H1 (cell line): Measurements from ENCODE around the gene COQ7. TPM values are rescaled to one million over a fixed set of nuclear protein-coding genes. Genes with fewer than 3 reads are reported as not detected.

Experiments
- CTCF ChIA-PET: fragments of 300-600 bp; sonication (Branson Sonifier 250); formaldehyde crosslinking; loops from one replicate; lab custom pipeline; 2021; ENCODE audit not compliant: partially characterized antibody; lab: Charles Lee
- POLR2A ChIA-PET: fragments of 300-600 bp; sonication (Branson Sonifier 250); formaldehyde crosslinking; loops from one replicate; lab custom pipeline; 2021; ENCODE audit warnings: inconsistent platforms; ENCODE audit not compliant: partially characterized antibody; lab: Charles Lee
- DNase-seq, 2 experiments: peaks; one replicate each; pipeline versions ENCODE4 v3.0.0 to v3.0.0-alpha.2; 2010 to 2022; ENCODE audit warnings: low spot score in 2 of 2, low read depth in 1 of 2, mixed read lengths in 1 of 2
- FAIRE-seq: peaks from 2 replicates; lab custom pipeline; 2011; peaks lifted over from hg19 to GRCh38; lab: Jason Lieb, UNC
- H2AFZ ChIP-seq: 2 replicates; pipeline ENCODE4 v1.8.1; 2012; ENCODE audit warnings: low read length, inconsistent platforms
- H2AK5ac ChIP-seq: 2 replicates; pipeline ENCODE4 v1.6.1; 2013; ENCODE audit warnings: low read depth, low read length
- H2BK120ac ChIP-seq: replicated peaks from 2 replicates; pipeline ENCODE3; 2013; ENCODE audit warnings: low read depth, low read length, inconsistent platforms
- H2BK12ac ChIP-seq: 2 replicates; pipeline ENCODE4 v1.6.1; 2013; ENCODE audit warnings: low read depth, low read length
- H2BK15ac ChIP-seq: 2 replicates; pipeline ENCODE4 v1.6.1; 2013; ENCODE audit warnings: low read length
- H2BK20ac ChIP-seq: 2 replicates; pipeline ENCODE4 v1.6.1; 2013; ENCODE audit warnings: low read length
- H2BK5ac ChIP-seq: 2 replicates; pipeline ENCODE4 v1.6.1; 2013; ENCODE audit warnings: low read depth, low read length
- H3K14ac ChIP-seq: 2 replicates; pipeline ENCODE4 v1.6.1; 2013; ENCODE audit warnings: inconsistent platforms; ENCODE audit not compliant: insufficient read length
- H3K18ac ChIP-seq: 2 replicates; pipeline ENCODE4 v1.6.1; 2013; ENCODE audit warnings: low read length; ENCODE audit errors: extremely low read depth
- H3K23ac ChIP-seq: 2 replicates; pipeline ENCODE4 v1.6.1; 2013; ENCODE audit warnings: inconsistent platforms; ENCODE audit not compliant: insufficient read length
- H3K23me2 ChIP-seq: 2 replicates; pipeline ENCODE4 v1.6.1; 2013; ENCODE audit warnings: low read depth, low read length
- H3K27ac ChIP-seq: 2 replicates; pipeline ENCODE4 v1.6.1; 2011; ENCODE audit warnings: low read depth, low read length, inconsistent platforms
- H3K27me3 ChIP-seq, 4 experiments: replicated peaks in 1 of 4; 1 replicate in 1 of 4; 2 replicates in 3 of 4; pipeline versions ENCODE4 v1.6.1 to v1.8.1; 2011 to 2013; ENCODE audit warnings: low read length in 3 of 4, mild to moderate bottlenecking in 3 of 4, inconsistent platforms in 2 of 4, mixed read lengths in 2 of 4, moderate library complexity in 1 of 4; ENCODE audit not compliant: control insufficient read depth in 3 of 4, insufficient read depth in 3 of 4; ENCODE audit errors: extremely low read depth in 1 of 4
- H3K36me3 ChIP-seq, 4 experiments: 2 replicates each; pipeline versions ENCODE4 v1.6.1 to v1.8.1; 2011 to 2013; ENCODE audit warnings: mild to moderate bottlenecking in 4 of 4, low read length in 3 of 4, moderate library complexity in 2 of 4, control low read depth in 1 of 4, inconsistent platforms in 1 of 4; ENCODE audit not compliant: insufficient read depth in 4 of 4, control insufficient read depth in 2 of 4
- H3K4ac ChIP-seq: replicated peaks from 2 replicates; pipeline ENCODE3; 2013; ENCODE audit warnings: low read length, low read depth, mixed read lengths, inconsistent platforms; ENCODE audit not compliant: insufficient read length
- H3K4me1 ChIP-seq, 4 experiments: replicated peaks in 1 of 4; 1 replicate in 1 of 4; 2 replicates in 3 of 4; pipeline versions ENCODE4 v1.6.1 to v1.8.1; 2011 to 2013; ENCODE audit warnings: low read length in 3 of 4, inconsistent platforms in 2 of 4, mixed read lengths in 1 of 4; ENCODE audit not compliant: insufficient read depth in 4 of 4, control insufficient read depth in 3 of 4
- H3K4me2 ChIP-seq, 2 experiments: 2 replicates each; pipeline versions ENCODE4 v1.6.1 to v1.8.1; 2011 to 2013; ENCODE audit warnings: low read depth in 2 of 2, low read length in 2 of 2, control low read depth in 1 of 2, inconsistent platforms in 1 of 2, mild to moderate bottlenecking in 1 of 2; ENCODE audit not compliant: insufficient read depth in 1 of 2
- H3K4me3 ChIP-seq, 4 experiments: fragments of 200-600, 300-600 bp in 1 of 4; sonication (generic), shearing (Covaris generic), sonication (Bioruptor Twin) in 1 of 4; 2 replicates each; pipeline versions ENCODE4 v1.5.1 to v1.8.1; 2011 to 2016; ENCODE audit warnings: low read length in 4 of 4, low read depth in 3 of 4, control low read depth in 2 of 4, inconsistent platforms in 2 of 4, mild to moderate bottlenecking in 2 of 4, mixed read lengths in 1 of 4, moderate library complexity in 1 of 4; ENCODE audit not compliant: insufficient read depth in 2 of 4; ENCODE audit errors: extremely low read depth in 1 of 4
- H3K56ac ChIP-seq: replicated peaks from 2 replicates; pipeline ENCODE3; 2013; ENCODE audit warnings: low read depth, mild to moderate bottlenecking, mixed read lengths, low read length, inconsistent platforms; ENCODE audit not compliant: insufficient read length
- H3K79me1 ChIP-seq: 2 replicates; pipeline ENCODE4 v1.6.1; 2013; ENCODE audit warnings: low read depth, low read length, control low read depth
- H3K79me2 ChIP-seq, 2 experiments: 2 replicates each; pipeline versions ENCODE4 v1.6.1 to v1.8.1; 2012 to 2013; ENCODE audit warnings: low read length in 2 of 2, mild to moderate bottlenecking in 2 of 2, inconsistent platforms in 1 of 2; ENCODE audit not compliant: insufficient read depth in 2 of 2, control insufficient read depth in 1 of 2
- H3K9ac ChIP-seq, 4 experiments: replicated peaks in 1 of 4; 1 replicate in 1 of 4; 2 replicates in 3 of 4; pipeline versions ENCODE4 v1.6.1 to v1.8.1; 2011 to 2013; ENCODE audit warnings: low read depth in 3 of 4, low read length in 3 of 4, control low read depth in 2 of 4, mild to moderate bottlenecking in 2 of 4, moderate library complexity in 2 of 4, inconsistent platforms in 1 of 4; ENCODE audit errors: extremely low read depth in 1 of 4
- H3K9me3 ChIP-seq, 2 experiments: 2 replicates each; pipeline versions ENCODE4 v1.6.1 to v1.8.1; 2012 to 2013; ENCODE audit warnings: mild to moderate bottlenecking in 2 of 2, moderate library complexity in 2 of 2, control low read depth in 1 of 2, inconsistent platforms in 1 of 2, low read depth in 1 of 2, low read length in 1 of 2, mixed read lengths in 1 of 2; ENCODE audit not compliant: insufficient read depth in 2 of 2
- H4K20me1 ChIP-seq, 2 experiments: replicated peaks in 1 of 2; 2 replicates each; pipeline versions ENCODE3 to v1.8.1; 2011 to 2013; ENCODE audit warnings: inconsistent platforms in 2 of 2, low read length in 2 of 2, mild to moderate bottlenecking in 1 of 2; ENCODE audit not compliant: insufficient read depth in 2 of 2, control insufficient read depth in 1 of 2
- H4K5ac ChIP-seq: 2 replicates; pipeline ENCODE4 v1.6.1; 2013; ENCODE audit warnings: low read length, low read depth, mixed read lengths, inconsistent platforms; ENCODE audit not compliant: insufficient read length
- H4K8ac ChIP-seq: 2 replicates; pipeline ENCODE4 v1.8.0; 2013; ENCODE audit warnings: mild to moderate bottlenecking, moderate library complexity, low read length, inconsistent platforms; ENCODE audit not compliant: insufficient read depth; ENCODE audit errors: extremely low read depth
- H4K91ac ChIP-seq: replicated peaks from 2 replicates; pipeline ENCODE3; 2013; ENCODE audit warnings: low read length, mixed read lengths, inconsistent platforms; ENCODE audit not compliant: insufficient read length
- ASH2L ChIP-seq: fragments of 200-600, 300-600 bp; sonication (generic); IDR thresholded peaks from one replicate; pipeline ENCODE4 v1.7.1; 2017; ENCODE audit warnings: low read length
- ATF2 ChIP-seq: IDR thresholded peaks from 2 replicates; pipeline ENCODE4 v1.6.1; 2012; ENCODE audit warnings: low read length, inconsistent platforms
- CHD1 ChIP-seq: IDR thresholded peaks from 2 replicates; pipeline ENCODE4 v1.6.1; 2012; ENCODE audit warnings: low read depth, low read length, improper control_type of control experiment
- CTBP2 ChIP-seq: IDR thresholded peaks from 2 replicates; pipeline ENCODE4 v1.7.0; 2011; ENCODE audit warnings: borderline replicate concordance, mild to moderate bottlenecking, moderate library complexity, mixed read lengths, low read length; ENCODE audit not compliant: insufficient read depth, insufficient read length
- MAFK ChIP-seq: IDR thresholded peaks from 2 replicates; pipeline ENCODE4 v1.6.1; 2012; ENCODE audit warnings: low read depth, mild to moderate bottlenecking, improper control_type of control experiment, low read length
- NANOG ChIP-seq: IDR thresholded peaks from 2 replicates; pipeline ENCODE4 v1.6.1; 2011; ENCODE audit warnings: low read length, low read depth, mild to moderate bottlenecking, inconsistent platforms; ENCODE audit not compliant: insufficient read depth, poor library complexity, severe bottlenecking
- NRF1 ChIP-seq: IDR thresholded peaks from 2 replicates; pipeline ENCODE4 v1.6.1; 2011; ENCODE audit warnings: mild to moderate bottlenecking, low read depth, low read length, improper control_type of control experiment
- POU5F1 ChIP-seq: IDR thresholded peaks from 2 replicates; pipeline ENCODE4 v1.6.1; 2011; ENCODE audit warnings: low read depth, mild to moderate bottlenecking, low read length, moderate library complexity
- RNF2 ChIP-seq: fragments of 200-900, 300-1000 bp; sonication (generic); IDR thresholded peaks from 2 replicates; pipeline ENCODE4 v1.7.1; 2016; ENCODE audit warnings: borderline replicate concordance, low read depth, mild to moderate bottlenecking, antibody characterized with exemption, low read length; ENCODE audit not compliant: poor library complexity, severe bottlenecking; ENCODE audit errors: missing control alignments
- RXRA ChIP-seq: IDR thresholded peaks from 2 replicates; pipeline ENCODE4 v1.6.1; 2011; ENCODE audit warnings: low read depth, mild to moderate bottlenecking, low read length, moderate library complexity; ENCODE audit not compliant: insufficient read depth
- TAF1 ChIP-seq: IDR thresholded peaks from 2 replicates; pipeline ENCODE4 v1.6.1; 2011; ENCODE audit warnings: mild to moderate bottlenecking, low read depth, low read length
- WGBS, 2 experiments: shearing (Covaris generic) in 1 of 2; methylation state at CpG; one replicate each; pipeline versions ENCODE4 v1.1.6 to v1.1.7; 2013 to 2015; ENCODE audit warnings: low lambda C conversion rate in 2 of 2, mixed read lengths in 2 of 2, inconsistent platforms in 1 of 2, low coverage in 1 of 2, missing lambda C conversion rate in 1 of 2; ENCODE audit not compliant: insufficient replicate concordance in 2 of 2, insufficient coverage in 1 of 2, insufficient read length in 1 of 2; ENCODE audit errors: extremely low coverage in 1 of 2, missing lambda C conversion rate in 1 of 2; 5-methylcytosine and 5-hydroxymethylcytosine counted together
- polyA plus RNA-seq, 7 experiments: library from polyadenylated mRNA; depleted of rRNA in 3 of 7; stranded (reverse) in 5 of 7; unstranded in 2 of 7; fragments of >200 nt in 5 of 7; fragments of 200-250 nt in 2 of 7; gene quantifications; 1 replicate in 5 of 7; 2 replicates in 1 of 7; 4 replicates in 1 of 7; pipeline versions ENCODE4 v1.2.1 to v1.2.3, GENCODE V29; 2011 to 2013; ENCODE audit warnings: missing spikeins in 2 of 7, mixed read lengths in 2 of 7
- total RNA-seq: library from RNA; stranded (reverse); fragmentation: NEBNext Ultra II Directional; extraction: Animal tissue kit (Norgen Biotek cat#: 25700); gene quantifications from 2 replicates; pipeline ENCODE4 v1.2.1, GENCODE V29; 2021

The COQ7 gene
- total and polyA plus RNA-seq, 2 of the 8 experiments (the other 6 are each of a cell fraction or from before 2014, with no cell fraction given), result 7.1 to 15.2 TPM

GRCh38 chr16:19102187-19102872, 34.9 kb downstream of the COQ7 start:
- Histone ChIP-seq H4K5ac (no peak overlapping the region), H3K4ac (no peak overlapping the region), H2AFZ (no peak overlapping the region), H3K9ac (no peak overlapping the region), H3K79me2 (no peaks in the 10 kb centered on the region), H3K9me3 (no peaks in the 10 kb centered on the region; a peak in 1 of 4 replicates), H3K56ac (no peak overlapping the region), H3K4me3 (no peak overlapping the region), H3K4me2 (no peak overlapping the region), H4K91ac (no peak overlapping the region), H2BK12ac (no peak overlapping the region), H3K27me3 (no peaks in the 10 kb centered on the region), H3K23me2 (no peaks in the 10 kb centered on the region), H2BK15ac (no peak overlapping the region), H3K79me1 (no peaks in the 10 kb centered on the region), H3K4me1 (peaks cover 0 to 3% (median 0%) of the 10 kb centered on the region in 4 experiments; a peak in 1 of 7 replicates), H3K27ac (no peak overlapping the region), H3K14ac (no peak overlapping the region), H3K23ac (no peak overlapping the region), H4K20me1 (no peaks in the 10 kb centered on the region), H3K36me3 (no peaks in the 10 kb centered on the region), H2BK120ac (no peak overlapping the region), H2BK5ac (no peak overlapping the region), H2AK5ac (no peak overlapping the region), H4K8ac (no peak overlapping the region), H3K18ac (no peak overlapping the region), H2BK20ac (no peak overlapping the region)
- FAIRE-seq, result no peak
- 91% methylated on average over 16 of the region's 16 CpGs; no CpG with 5 or more reads in 1 of the 2 experiments for WGBS, 2 experiments
- POLR2A ChIA-PET, result no interaction called here
- CTCF ChIA-PET, result no interaction called here
- no peak for DNase-seq
- TF ChIP-seq ATF2 (no peak), TAF1 (no peak), MAFK (no peak), CHD1 (no peak), NRF1 (no peak), NANOG (no peak), CTBP2 (no peak), ASH2L (no peak), RNF2 (no peak), RXRA (no peak), POU5F1 (no peak)
